Keratinocyte (primary cell): ENCODE data around the gene ANKMY1. TPM values are rescaled to one million over a fixed set of nuclear protein-coding genes. Genes with fewer than 3 reads are reported as not detected.

Experiments
- DNase-seq: peaks from one replicate; pipeline ENCODE4 v3.0.0-alpha.2; 2011; ENCODE audit warnings: low read depth, missing footprints, low spot score
- FAIRE-seq: peaks from 2 replicates; lab custom pipeline; 2011; peaks lifted over from hg19 to GRCh38; lab: Jason Lieb, UNC
- H2AFZ ChIP-seq: 2 replicates; pipeline ENCODE4 v1.6.0; 2012; ENCODE audit warnings: low read length, control low read depth, inconsistent platforms; ENCODE audit not compliant: control insufficient read depth
- H3K27ac ChIP-seq: 2 replicates; pipeline ENCODE4 v1.5.1; 2011; ENCODE audit warnings: low read length; ENCODE audit not compliant: control insufficient read depth, insufficient read depth
- H3K27me3 ChIP-seq: 3 replicates; pipeline ENCODE4 v1.6.0; 2011; ENCODE audit warnings: low read length; ENCODE audit not compliant: control insufficient read depth, insufficient read depth; ENCODE audit errors: extremely low read depth
- H3K36me3 ChIP-seq, 2 experiments: 2 replicates in 1 of 2; 3 replicates in 1 of 2; pipeline ENCODE4 v1.5.1; 2011; ENCODE audit warnings: low read length in 2 of 2, mild to moderate bottlenecking in 1 of 2; ENCODE audit not compliant: control insufficient read depth in 2 of 2, insufficient read depth in 2 of 2; ENCODE audit errors: extremely low read depth in 1 of 2
- H3K4me1 ChIP-seq: 3 replicates; pipeline ENCODE4 v1.5.1; 2011; ENCODE audit warnings: low read length; ENCODE audit not compliant: control insufficient read depth, insufficient read depth; ENCODE audit errors: extremely low read depth
- H3K4me2 ChIP-seq: 3 replicates; pipeline ENCODE4 v1.6.0; 2011; ENCODE audit warnings: low read depth, low read length; ENCODE audit not compliant: control insufficient read depth, insufficient read depth; ENCODE audit errors: extremely low read depth
- H3K4me3 ChIP-seq, 3 experiments: fragments of 200-600 bp in 1 of 3; sonication (generic) in 1 of 3; 2 replicates in 2 of 3; 3 replicates in 1 of 3; pipeline ENCODE4 v1.5.1; 2011 to 2016; ENCODE audit warnings: low read length in 3 of 3, mild to moderate bottlenecking in 3 of 3, control low read depth in 2 of 3, inconsistent platforms in 1 of 3, low read depth in 1 of 3, mixed read lengths in 1 of 3, mixed run types in 1 of 3, moderate library complexity in 1 of 3; ENCODE audit not compliant: control insufficient read depth in 2 of 3, insufficient read depth in 2 of 3; ENCODE audit errors: extremely low read depth in 1 of 3
- H3K79me2 ChIP-seq: 2 replicates; pipeline ENCODE4 v1.6.0; 2012; ENCODE audit warnings: low read length; ENCODE audit not compliant: control insufficient read depth, insufficient read depth
- H3K9ac ChIP-seq: 3 replicates; pipeline ENCODE4 v1.6.0; 2011; ENCODE audit warnings: low read length; ENCODE audit not compliant: control insufficient read depth, insufficient read depth; ENCODE audit errors: extremely low read depth
- H3K9me1 ChIP-seq: 3 replicates; pipeline ENCODE4 v1.6.0; 2011; ENCODE audit warnings: low read length; ENCODE audit not compliant: control insufficient read depth, insufficient read depth; ENCODE audit errors: extremely low read depth
- H3K9me3 ChIP-seq: 2 replicates; pipeline ENCODE4 v1.5.1; 2012; ENCODE audit warnings: low read depth, low read length; ENCODE audit not compliant: control insufficient read depth
- H4K20me1 ChIP-seq: 3 replicates; pipeline ENCODE4 v1.6.0; 2011; ENCODE audit warnings: low read length; ENCODE audit not compliant: control insufficient read depth, insufficient read depth; ENCODE audit errors: extremely low read depth
- CTCF ChIP-seq, 3 experiments: IDR thresholded peaks in 1 of 3; conservative IDR thresholded peaks in 1 of 3; optimal IDR thresholded peaks in 1 of 3; 2 replicates in 2 of 3; 3 replicates in 1 of 3; pipeline versions ENCODE3 to v1.5.1; 2011; ENCODE audit warnings: low read length in 3 of 3, mild to moderate bottlenecking in 3 of 3, moderate library complexity in 2 of 3, control low read depth in 1 of 3, inconsistent platforms in 1 of 3; ENCODE audit not compliant: insufficient read depth in 2 of 3; ENCODE audit errors: extremely low read depth in 1 of 3
- EZH2 ChIP-seq: IDR thresholded peaks from one replicate; pipeline ENCODE4 v1.6.1; 2012; ENCODE audit warnings: inconsistent platforms, mild to moderate bottlenecking, low read length, moderate library complexity
- dilution Hi-C: fragments of 300-500 bp; cut with MboI; formaldehyde crosslinking; loops from one replicate; pipeline ENCODE4 v1.7.0; 2020; ENCODE audit warnings: low sequenced_read_pairs; ENCODE audit not compliant: extremely low pct_ligation_motif_present
- polyA plus RNA-seq, 5 experiments: library from polyadenylated mRNA; depleted of rRNA in 3 of 5; stranded (reverse) in 3 of 5; stranded (forward) in 1 of 5; unstranded in 1 of 5; fragments of >200 nt; gene quantifications; 1 replicate in 1 of 5; 2 replicates in 3 of 5; 3 replicates in 1 of 5; pipeline versions ENCODE4 v1.2.1 to v1.2.3, GENCODE V29; 2011 to 2012; ENCODE audit warnings: missing spikeins in 2 of 5, low read depth in 1 of 5, low replicate concordance in 1 of 5

Gene ANKMY1
- polyA plus RNA-seq, 1 donor (not counting 4 experiments of a cell fraction or from before 2014, with no cell fraction given) = 3.3 TPM

- Histone ChIP-seq H3K27ac (no peak overlapping the region), H3K4me3 (no peak overlapping the region), H3K4me1 (peaks cover 8% of the 10 kb centered on the region), H3K4me2 (no peak overlapping the region), H3K9ac (no peak overlapping the region), H4K20me1 (peaks cover 16% of the 10 kb centered on the region), H3K79me2 (peaks cover 6% of the 10 kb centered on the region), H3K9me1 (peaks cover 2% of the 10 kb centered on the region), H2AFZ (no peak overlapping the region), H3K27me3 (no peaks in the 10 kb centered on the region), H3K36me3 (peaks cover 19 to 29% of the 10 kb centered on the region in 2 experiments), H3K9me3 (no peaks in the 10 kb centered on the region)
- DNase-seq (no peak), FAIRE-seq (no peak)
- TF ChIP-seq EZH2 = no peak
- TF ChIP-seq CTCF (optimal IDR thresholded peaks at IDR 0.05 in 1 of 3, IDR thresholded peaks at IDR 0.05 in 1 of 3, conservative IDR thresholded peaks at IDR 0.05 in 1 of 3; ENCODE audit: extremely low read depth in 1 of 3, insufficient read depth in 2 of 3, low read length in 3 of 3) = no peak
- dilution Hi-C loops = no loop called here
These were observed 96.2 kb downstream of the ANKMY1 start for GRCh38 chr2:240461471-240462072.

DNA sequence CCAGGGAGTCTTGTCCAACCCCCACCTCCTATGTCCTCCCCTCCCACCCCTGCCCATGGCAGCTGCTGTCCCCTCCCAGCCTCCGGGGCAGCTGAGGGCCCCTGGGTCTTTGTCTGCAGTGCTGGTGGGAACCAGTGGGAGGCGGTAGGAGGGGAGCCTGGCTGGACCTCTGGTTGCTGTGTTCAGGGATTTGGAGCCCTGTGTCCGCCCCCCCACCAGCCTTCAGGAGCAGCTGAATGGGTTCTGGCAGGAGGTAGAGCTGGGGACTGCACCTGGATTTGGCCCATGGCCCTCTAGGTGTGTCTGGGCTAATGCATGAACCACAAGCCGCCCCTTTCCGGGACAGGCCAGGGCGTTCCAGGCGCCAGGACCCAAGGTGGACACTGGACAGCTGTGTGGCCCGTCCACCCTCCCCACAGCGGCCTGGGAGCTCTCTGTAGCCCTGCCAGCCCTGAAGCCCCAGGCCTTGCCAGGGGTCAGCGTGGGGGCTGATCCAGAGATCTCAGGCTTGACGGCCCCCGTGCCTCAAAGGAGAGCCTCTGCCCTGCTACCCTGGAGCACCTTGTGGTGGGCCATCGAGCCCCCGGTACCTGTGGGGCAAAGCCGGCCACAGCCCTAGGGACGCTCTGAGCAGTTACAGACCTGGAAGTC is 96.9 kb downstream of the ANKMY1 start:
- Histone ChIP-seq H3K4me3 (no peak overlapping the region), H3K36me3 (peaks cover 19 to 29% of the 10 kb centered on the region in 2 experiments), H3K4me1 (peaks cover 8% of the 10 kb centered on the region), H4K20me1 (peaks cover 21% of the 10 kb centered on the region), H2AFZ (no peak overlapping the region), H3K27ac (no peak overlapping the region), H3K4me2 (no peak overlapping the region), H3K9me1 (peaks cover 2% of the 10 kb centered on the region), H3K9ac (no peak overlapping the region), H3K9me3 (no peaks in the 10 kb centered on the region), H3K79me2 (peaks cover 9% of the 10 kb centered on the region), H3K27me3 (no peaks in the 10 kb centered on the region)
- TF ChIP-seq CTCF (optimal IDR thresholded peaks at IDR 0.05 in 1 of 3, IDR thresholded peaks at IDR 0.05 in 1 of 3, conservative IDR thresholded peaks at IDR 0.05 in 1 of 3; ENCODE audit: extremely low read depth in 1 of 3, insufficient read depth in 2 of 3, low read length in 3 of 3) = peak; percentile 7 to 15 (median 11)
- no peak for TF ChIP-seq EZH2
- DNase-seq (no peak), FAIRE-seq (no peak)
- dilution Hi-C loops = no loop called here
